T-helper 2 cell (primary cell): Measurements from ENCODE around the gene CAPN8.
"Not testable (repeated sequence)": the region's sequence is repeated elsewhere in the genome, so short reads cannot be mapped to it uniquely, and the experiment has no call there.

Experiments
- DNase-seq, 5 experiments: peaks; one replicate each; pipeline versions ENCODE4 v3.0.0 to v3.0.0-alpha.2; 2012 to 2022

Gene CAPN8

GRCh38 chr1:223524930-223525451, 140.5 kb downstream of the CAPN8 start:
- no peak for DNase-seq

- DNase-seq, result no peak
Measured at GRCh38 chr1:223521150-223521549, 144.4 kb downstream of the CAPN8 start.

- no peak for DNase-seq
Measured at GRCh38 chr1:223520200-223520599, 145.3 kb downstream of the CAPN8 start.

- DNase-seq, result no peak
Measured at GRCh38 chr1:223519116-223519515, 146.4 kb downstream of the CAPN8 start.

DNA sequence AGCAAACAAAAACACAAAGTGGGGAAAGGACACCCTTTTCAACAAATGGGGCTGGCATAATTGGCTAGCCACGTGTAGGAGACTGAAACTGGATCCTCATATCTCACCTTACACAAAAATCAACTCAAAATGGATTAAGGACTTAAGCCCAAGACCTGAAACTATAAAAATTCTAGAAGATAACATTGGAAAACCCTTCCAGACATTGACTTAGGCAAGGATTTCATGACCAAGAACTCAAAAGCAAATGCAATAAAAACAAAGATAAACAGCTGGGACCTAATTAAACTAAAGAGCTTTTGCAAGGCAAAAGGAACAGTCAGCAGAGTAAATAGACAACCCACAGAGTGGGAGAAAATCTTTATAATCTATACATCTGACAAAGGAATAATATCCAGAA, 146.9 kb downstream of the CAPN8 start:
- not testable (repeated sequence) for DNase-seq

GRCh38 chr1:223515926-223516325, 149.6 kb downstream of the CAPN8 start:
- DNase-seq, result peak in 1 of 5 experiments; percentile 13

- peak in 3 of 5 experiments; percentile 11 to 90 (median 36) for DNase-seq
Measured at GRCh38 chr1:223515421-223515820, 150.1 kb downstream of the CAPN8 start.

GRCh38 chr1:223514644-223515043, 150.9 kb downstream of the CAPN8 start:
- peak in 1 of 5 experiments; percentile 62 for DNase-seq

DNA sequence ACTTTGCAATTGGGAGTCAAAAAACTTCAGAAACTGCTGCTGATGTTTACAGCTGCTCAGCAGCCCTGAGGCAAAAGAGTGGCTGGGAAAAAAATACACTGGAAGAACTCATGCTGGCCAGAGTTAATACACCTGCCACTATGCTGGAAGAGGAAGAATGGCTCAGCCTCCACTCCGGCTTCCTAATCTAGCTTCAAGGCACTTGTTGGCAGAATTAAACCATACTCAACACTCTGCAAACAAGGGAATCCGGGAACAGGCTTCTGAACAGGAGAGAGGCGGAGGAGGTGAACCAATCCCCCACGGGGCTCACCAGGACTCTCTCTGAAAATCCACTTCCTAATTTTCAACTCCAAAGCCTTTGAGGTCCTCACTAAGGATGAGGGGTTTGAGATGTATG, 152.2 kb downstream of the CAPN8 start:
- no peak for DNase-seq

GRCh38 chr1:223512057-223512456, 153.4 kb downstream of the CAPN8 start:
- DNase-seq, result no peak

DNA sequence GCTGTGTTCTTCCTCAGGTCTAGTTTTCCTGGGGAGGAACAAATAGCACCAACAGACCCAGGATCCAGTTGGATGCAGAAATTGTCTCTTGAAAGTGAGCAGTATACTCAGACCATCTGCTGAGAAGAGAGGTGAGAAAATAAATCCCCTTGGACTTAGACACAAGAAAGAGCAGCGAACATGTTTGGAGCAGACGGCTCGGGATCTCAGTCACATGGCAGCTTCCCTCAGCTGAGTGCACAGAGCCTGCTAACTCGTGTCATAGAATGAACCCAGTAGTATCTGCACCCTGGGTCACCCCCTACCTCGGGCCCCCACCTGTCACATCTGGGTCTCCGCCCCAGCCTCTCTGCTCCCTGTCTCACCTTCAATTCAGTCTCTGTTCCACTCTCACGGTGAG, 156.7 kb downstream of the CAPN8 start:
- no peak for DNase-seq

DNA sequence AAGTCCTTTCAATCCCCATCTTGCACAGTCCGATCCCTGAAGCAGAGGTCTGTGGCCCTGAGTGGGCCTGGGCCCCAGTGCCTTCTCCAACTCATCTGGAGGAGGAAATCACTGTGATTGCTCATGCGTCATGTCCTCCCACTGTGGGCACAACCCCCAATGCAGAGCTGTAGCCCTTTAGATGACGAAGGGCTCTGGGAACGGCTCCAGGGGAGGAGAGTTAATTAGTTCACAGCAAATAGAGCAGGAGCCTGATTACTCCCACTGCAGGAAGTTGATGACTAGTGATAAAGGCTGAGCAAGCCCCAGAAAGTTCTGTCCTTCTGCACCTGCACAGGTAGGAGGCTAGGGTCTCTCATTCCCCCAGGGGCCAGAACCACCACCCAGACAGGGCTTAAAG, 160.8 kb downstream of the CAPN8 start:
- DNase-seq, result no peak

DNA sequence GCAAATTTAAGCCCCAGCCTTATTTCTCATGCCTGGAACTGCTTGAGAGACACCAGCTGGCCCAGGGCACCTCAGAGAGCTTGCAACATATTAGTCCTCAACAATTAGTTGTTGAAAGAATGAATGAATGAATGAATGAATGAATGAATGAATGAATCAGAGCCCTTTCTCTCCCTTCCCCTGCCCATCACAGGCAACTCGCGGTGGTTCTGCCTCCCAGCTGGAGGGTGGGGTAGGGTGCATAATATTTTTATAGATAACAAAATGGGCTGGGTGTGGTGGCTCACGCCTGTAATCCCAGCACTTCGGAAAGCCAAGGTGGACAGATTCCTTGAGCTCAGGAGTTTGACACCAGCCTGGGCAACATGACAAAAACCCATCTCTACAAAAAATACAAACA, 162.2 kb downstream of the CAPN8 start:
- DNase-seq, result no peak

- DNase-seq, result no peak
Measured at GRCh38 chr1:223500560-223501425, 164.7 kb downstream of the CAPN8 start.

GRCh38 chr1:223496883-223497282, 168.6 kb downstream of the CAPN8 start:
- no peak for DNase-seq

- DNase-seq, result no peak
Measured at GRCh38 chr1:223494926-223495645, 170.4 kb downstream of the CAPN8 start.

DNA sequence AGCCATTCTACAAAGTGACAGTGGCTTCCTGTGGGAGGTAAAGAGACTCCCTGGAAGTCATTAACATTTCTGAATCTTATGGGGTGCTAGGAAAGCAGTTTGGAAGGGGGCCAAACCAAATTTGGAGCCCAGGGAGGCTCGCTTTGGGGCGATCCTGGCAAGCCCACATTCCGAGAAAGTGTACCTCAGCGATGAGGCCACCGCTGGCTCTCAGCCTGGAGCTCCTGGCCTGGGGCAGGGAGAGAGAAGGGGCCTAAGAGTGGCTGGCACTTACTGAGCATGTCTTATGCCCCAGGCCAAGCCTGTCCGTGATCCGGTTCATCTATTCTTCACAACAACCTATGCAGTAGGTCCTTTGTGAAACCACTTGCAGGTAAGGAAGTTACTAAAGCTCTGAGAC, 173.5 kb downstream of the CAPN8 start:
- DNase-seq, result no peak
